Measurements from ENCODE around the gene IQCK. TPM values are rescaled to one million over a fixed set of nuclear protein-coding genes. Genes with fewer than 3 reads are reported as not detected.

The IQCK gene
- polyA plus RNA-seq, 2 of the 4 experiments (the other 2 are of a cell fraction) = 10.3 to 15.6 TPM

- Histone ChIP-seq H3K4me2 (peak overlapping the region; percentile 24; the same call in 2 of the 3 replicates), H3K4me1 (peaks cover 11% of the 10 kb centered on the region; the same call in 2 of the 3 replicates), H3K9me3 (no peaks in the 10 kb centered on the region), H3K27ac (peak overlapping the region in 1 of 2 experiments; percentile 22; a peak in 1 of 6 replicates), H3K4me3 (no peak overlapping the region)
- ATAC-seq (no peak), DNase-seq (ENCODE audit: low read depth in 1 of 2, low spot score in 1 of 2) (no peak), FAIRE-seq (no peak)
- 91% methylated on average over 5 of the region's 5 CpGs for WGBS (ENCODE audit: missing lambda C conversion rate)
- TF ChIP-seq RCOR1 (IDR thresholded peaks at IDR 0.05; ENCODE audit: low read depth, low read length) (no peak), JUN (IDR thresholded peaks at IDR 0.05) (no peak), CTCF (IDR thresholded peaks at IDR 0.05) (no peak)
- ChIA-PET CTCF (interaction anchor here (1.2 to 1.7 kb wide), 5 partner anchors 10 to 229 kb away, joined by 3 to 6 read pairs (median 4); no protein-coding TSS in a partner anchor), POLR2A (interaction anchor here (0.6 to 0.7 kb wide), 2 partner anchors 20 to 237 kb away, joined by 5 read pairs; no protein-coding TSS in a partner anchor)
Measured at GRCh38 chr16:19830902-19831560, 113.0 kb downstream of the IQCK start.

GRCh38 chr16:19831678-19832077 is 113.6 kb downstream of the IQCK start:
- peak overlapping the region; percentile 24; the same call in 2 of the 3 replicates for H3K4me2 ChIP-seq
- H3K4me1 ChIP-seq = peaks cover 11% of the 10 kb centered on the region; the same call in 2 of the 3 replicates
- 0 out of 6 replicates have a peak overlapping the region, but pooled peaks of 1 of the 2 experiments have one; percentile 11 for H3K27ac ChIP-seq
- POLR2A ChIA-PET = interaction anchor here (0.7 kb wide), 1 partner anchor 21 kb away, joined by 5 read pairs; no protein-coding TSS in a partner anchor
- H3K4me3 ChIP-seq = no peak overlapping the region
- peak; percentile 71 to 83; a peak in 5 of 6 replicates for ATAC-seq
- DNase-seq (ENCODE audit: low read depth in 1 of 2, low spot score in 1 of 2) = peak in 1 of 2 experiments; percentile 24
- 56% methylated on average over 6 of the region's 6 CpGs for WGBS (ENCODE audit: missing lambda C conversion rate)
- no peaks in the 10 kb centered on the region for H3K9me3 ChIP-seq
- TF ChIP-seq USF2 (IDR thresholded peaks at IDR 0.05) (no peak), MYC (IDR thresholded peaks at IDR 0.05; ENCODE audit: borderline replicate concordance, low read length) (no peak), FOSL2 (IDR thresholded peaks at IDR 0.05) (no peak), FOSL2 (CRISPR knock-in tag; IDR thresholded peaks at IDR 0.05) (0 out of 2 replicates have a peak, but pooled peaks have one; percentile 27)
- CTCF ChIA-PET = interaction anchor here (1.2 to 1.7 kb wide), 4 partner anchors 9 to 230 kb away, joined by 4 to 6 read pairs (median 4); no protein-coding TSS in a partner anchor
- no peak for FAIRE-seq

- no peak for TF ChIP-seq RARB (CRISPR knock-in tag; IDR thresholded peaks at IDR 0.05)
- TF ChIP-seq EP300 (IDR thresholded peaks at IDR 0.05) = no peak
- no peak for TF ChIP-seq EHF (CRISPR knock-in tag; IDR thresholded peaks at IDR 0.05)
- TF ChIP-seq KDM1A (IDR thresholded peaks at IDR 0.05; ENCODE audit: low read depth) = no peak
- no peak for TF ChIP-seq MAFK (IDR thresholded peaks at IDR 0.05; ENCODE audit: partially characterized antibody)
- TF ChIP-seq HOXB5 (CRISPR knock-in tag; IDR thresholded peaks at IDR 0.05) = no peak
- TF ChIP-seq ZSCAN20 (CRISPR knock-in tag; IDR thresholded peaks at IDR 0.05) = no peak
- no peak for TF ChIP-seq MYC (IDR thresholded peaks at IDR 0.05; ENCODE audit: borderline replicate concordance, low read length)
- TF ChIP-seq CBX2 (IDR thresholded peaks at IDR 0.05; ENCODE audit: borderline replicate concordance, low read depth) = no peak
- no peak for TF ChIP-seq CEBPB (IDR thresholded peaks at IDR 0.05)
- TF ChIP-seq FOSL2 (IDR thresholded peaks at IDR 0.05) = no peak
- TF ChIP-seq FOSL2 (CRISPR knock-in tag; IDR thresholded peaks at IDR 0.05) = no peak
- no peak for TF ChIP-seq RAD21 (conservative IDR thresholded peaks at IDR 0.05 in 1 of 2, IDR thresholded peaks at IDR 0.05 in 1 of 2)
- TF ChIP-seq CBX8 (IDR thresholded peaks at IDR 0.05) = no peak
- H3K27ac ChIP-seq = no peak overlapping the region
- no peak for DNase-seq (ENCODE audit: low read depth in 1 of 2, low spot score in 1 of 2)
- 56% methylated on average over 3 of the region's 3 CpGs for WGBS (ENCODE audit: missing lambda C conversion rate)
- no peak for ATAC-seq
- no peak for FAIRE-seq
- H3K9me3 ChIP-seq = no peaks in the 10 kb centered on the region
- ChIA-PET POLR2A (no interaction called here), CTCF (no interaction called here)
- H3K4me3 ChIP-seq = no peak overlapping the region
- no peak overlapping the region for H3K4me2 ChIP-seq
- peaks cover 11% of the 10 kb centered on the region; the same call in 2 of the 3 replicates for H3K4me1 ChIP-seq
Measured at GRCh38 chr16:19833176-19833575, 115.1 kb downstream of the IQCK start.

Measured in A549 (cell line).